GM23338 (cell line): ENCODE results near the gene PRPF19.

Source experiments
- CREB1 ChIP-seq: fragments of 250-450 bp; sonication (Bioruptor Pico); IDR thresholded peaks from 2 replicates; pipeline ENCODE4 v1.5.0; 2020; ENCODE audit warnings: low read depth, mild to moderate bottlenecking, moderate library complexity
- CTCF ChIP-seq, 2 experiments: fragments of 200-600 bp in 1 of 2; sonication (generic) in 1 of 2; conservative IDR thresholded peaks; 2 replicates each; pipeline versions ENCODE4 v1.5.1 to v1.6.1; 2016 to 2017; ENCODE audit warnings: antibody characterized with exemption in 2 of 2, low read depth in 2 of 2, mild to moderate bottlenecking in 2 of 2, moderate library complexity in 1 of 2
- ETS1 ChIP-seq: IDR thresholded peaks from 2 replicates; pipeline ENCODE4 v1.6.1; 2016; ENCODE audit warnings: antibody characterized with exemption
- EZH2 ChIP-seq: fragments of 200-600 bp; sonication (generic); IDR thresholded peaks from one replicate; pipeline ENCODE4 v1.8.0; 2017; ENCODE audit warnings: antibody characterized with exemption, mild to moderate bottlenecking, low read depth; ENCODE audit not compliant: unreplicated experiment
- EZH2phosphoT487 ChIP-seq: fragments of 200-600 bp; sonication (generic); IDR thresholded peaks from one replicate; pipeline ENCODE4 v1.8.1; 2018; ENCODE audit warnings: antibody characterized with exemption; ENCODE audit not compliant: unreplicated experiment
- JUNB ChIP-seq: IDR thresholded peaks from one replicate; pipeline ENCODE4 v1.6.1; 2016; ENCODE audit warnings: antibody characterized with exemption; ENCODE audit not compliant: unreplicated experiment
- POLR2AphosphoS5 ChIP-seq: IDR thresholded peaks from 2 replicates; pipeline ENCODE4 v1.6.1; 2016; ENCODE audit warnings: antibody characterized with exemption, low read depth
- REST ChIP-seq: IDR thresholded peaks from one replicate; pipeline ENCODE4 v1.6.1; 2018; ENCODE audit warnings: antibody characterized with exemption; ENCODE audit not compliant: unreplicated experiment

DNA sequence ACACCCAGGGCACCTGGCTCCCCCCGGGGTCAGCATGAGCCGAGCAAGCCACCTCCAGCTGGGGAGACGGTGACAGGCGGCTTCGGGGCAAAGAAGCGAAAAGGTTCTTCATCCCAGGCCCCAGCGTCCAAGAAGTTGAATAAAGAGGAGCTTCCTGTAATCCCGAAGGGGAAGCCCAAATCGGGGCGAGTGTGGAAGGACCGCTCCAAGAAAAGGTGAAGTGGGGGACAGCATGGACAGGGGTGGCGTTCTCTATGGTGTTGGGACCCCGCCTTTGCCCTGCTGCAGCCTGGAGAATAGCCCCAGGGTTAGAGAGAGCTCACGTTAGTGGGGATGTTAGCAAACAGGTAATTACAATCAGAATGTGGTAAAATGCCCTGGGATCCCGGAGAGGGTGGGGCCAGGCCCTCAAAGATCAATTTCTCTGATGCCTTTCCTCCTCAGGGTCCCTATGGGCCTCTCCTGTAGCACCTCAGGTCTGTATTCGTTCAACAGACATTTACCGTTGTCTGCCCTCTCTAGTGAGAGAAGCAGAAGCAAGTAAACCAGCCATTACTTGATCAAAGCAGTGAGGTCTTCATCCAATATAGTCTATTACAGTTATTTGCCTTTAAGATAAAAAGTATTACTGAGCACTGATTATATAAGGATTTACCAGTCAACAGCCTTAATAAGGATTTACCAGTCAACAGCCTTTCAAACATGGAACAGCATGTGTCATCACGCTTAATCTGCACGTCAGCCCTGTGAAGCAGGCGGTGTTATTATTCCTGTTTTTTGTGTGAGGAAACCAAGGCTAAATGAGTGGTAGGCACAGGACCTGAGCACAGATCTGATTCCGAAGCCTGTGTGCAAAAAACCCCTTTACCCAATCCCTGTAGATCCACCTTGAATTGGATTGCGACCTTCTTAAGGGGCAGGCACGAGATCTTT lies 63.5 kb downstream of the PRPF19 start:
- TF ChIP-seq CTCF (conservative IDR thresholded peaks at IDR 0.05; ENCODE audit: low read depth in 2 of 2) = no peak
- no peak for TF ChIP-seq EZH2
- TF ChIP-seq POLR2AphosphoS5 = no peak
- TF ChIP-seq EZH2phosphoT487 = no peak
- no peak for TF ChIP-seq REST
- no peak for TF ChIP-seq CREB1 (CRISPR knock-in tag)
- TF ChIP-seq JUNB = no peak
- no peak for TF ChIP-seq ETS1
